A549 (cell line): ENCODE measurements around the gene NRIP2. TPM values are rescaled to one million over a fixed set of nuclear protein-coding genes. Genes with fewer than 3 reads are reported as not detected.

ENCODE experiments used
- ATAC-seq, 2 experiments: fragments of 200-7000 bp in 1 of 2; fragments of >200 bp in 1 of 2; cut with Nextera tagmentation in 1 of 2; cut with Tn5 transposase in 1 of 2; 3 replicates each; pipeline versions ENCODE4 v1.8.0 to v1.9.1; 2018 to 2020; ENCODE audit warnings: mild to moderate bottlenecking in 1 of 2, moderate library complexity in 1 of 2
- CTCF ChIA-PET: fragments of 300-600 bp; sonication (Branson Sonifier 250); formaldehyde crosslinking; extraction: SDS; loops from one replicate; lab custom pipeline; 2021; ENCODE audit warnings: antibody characterized with exemption, inconsistent platforms; lab: Yijun Ruan, JAX
- POLR2A ChIA-PET: fragments of 350-600 bp; formaldehyde crosslinking; extraction: SDS; loops from one replicate; lab custom pipeline; 2021; ENCODE audit warnings: antibody characterized with exemption, inconsistent platforms; lab: Yijun Ruan, JAX
- DNase-seq, 2 experiments: peaks; one replicate each; pipeline versions ENCODE4 v3.0.0 to v3.0.0-alpha.2; 2011 to 2016; ENCODE audit warnings: low read depth in 1 of 2, low spot score in 1 of 2
- FAIRE-seq: peaks from 2 replicates; lab custom pipeline; 2011; peaks lifted over from hg19 to GRCh38; lab: Jason Lieb, UNC
- H3K27ac ChIP-seq, 2 experiments: fragments of >200 bp; sonication (Bioruptor Twin); formaldehyde crosslinking; 3 replicates each; pipeline ENCODE4 v1.5.1; 2016 to 2017
- H3K4me1 ChIP-seq: fragments of >200 bp; sonication (Bioruptor Twin); formaldehyde crosslinking; 3 replicates; pipeline ENCODE4 v1.6.1; 2016
- H3K4me2 ChIP-seq: fragments of >200 bp; sonication (Bioruptor Twin); formaldehyde crosslinking; 3 replicates; pipeline ENCODE4 v1.6.1; 2016
- H3K4me3 ChIP-seq: fragments of >200 bp; sonication (Bioruptor Twin); formaldehyde crosslinking; 3 replicates; pipeline ENCODE4 v1.5.1; 2016
- H3K9me3 ChIP-seq: fragments of >200 bp; sonication (Bioruptor Twin); formaldehyde crosslinking; 3 replicates; pipeline ENCODE4 v1.6.1; 2016
- BHLHE40 ChIP-seq: IDR thresholded peaks from 2 replicates; pipeline ENCODE4 v1.6.1; 2012; ENCODE audit warnings: low read depth, low read length, inconsistent platforms
- CBX8 ChIP-seq: fragments of 200-600 bp; sonication (generic); IDR thresholded peaks from 2 replicates; pipeline ENCODE4 v1.6.1; 2016
- CEBPB ChIP-seq, 2 experiments: fragments of >200 bp in 1 of 2; sonication (Bioruptor Twin) in 1 of 2; formaldehyde crosslinking in 1 of 2; IDR thresholded peaks; 2 replicates each; pipeline ENCODE4 v1.6.1; 2012 to 2016
- CHD4 ChIP-seq: fragments of 200-600 bp; sonication (generic); IDR thresholded peaks from 2 replicates; pipeline ENCODE4 v1.6.1; 2016; ENCODE audit warnings: antibody characterized with exemption, mild to moderate bottlenecking, borderline replicate concordance
- EHMT2 ChIP-seq: fragments of 200-600 bp; sonication (generic); IDR thresholded peaks from 2 replicates; pipeline ENCODE4 v1.6.1; 2016; ENCODE audit warnings: antibody characterized with exemption, low read depth, mild to moderate bottlenecking, moderate library complexity
- ESRRA ChIP-seq: fragments of 150-350 bp; IDR thresholded peaks from 2 replicates; pipeline ENCODE4 v1.6.1; 2014; ENCODE audit warnings: mild to moderate bottlenecking, low read length, borderline replicate concordance
- FOSL2 ChIP-seq, 2 experiments: fragments of 450-650 bp in 1 of 2; fragments of >200 bp in 1 of 2; sonication (Bioruptor Twin) in 1 of 2; formaldehyde crosslinking; IDR thresholded peaks; 2 replicates each; pipeline versions ENCODE4 v1.5.0 to v1.6.1; 2016 to 2020; ENCODE audit warnings: mild to moderate bottlenecking in 1 of 2, moderate library complexity in 1 of 2
- FOXS1 ChIP-seq: fragments of 250-450 bp; sonication (Bioruptor Pico); IDR thresholded peaks from 2 replicates; pipeline ENCODE4 v1.5.0; 2020; ENCODE audit warnings: mild to moderate bottlenecking, moderate library complexity
- HDAC2 ChIP-seq: fragments of 200-600 bp; sonication (generic); IDR thresholded peaks from 2 replicates; pipeline ENCODE4 v1.6.1; 2016
- HOXB13 ChIP-seq: fragments of 250-450 bp; sonication (Bioruptor Pico); IDR thresholded peaks from 2 replicates; pipeline ENCODE4 v1.5.0; 2020; ENCODE audit warnings: low read depth, mild to moderate bottlenecking, moderate library complexity
- HOXB5 ChIP-seq: fragments of 250-450 bp; sonication (Bioruptor Pico); IDR thresholded peaks from 2 replicates; pipeline ENCODE4 v1.5.0; 2020; ENCODE audit warnings: mild to moderate bottlenecking, moderate library complexity
- JUN ChIP-seq, 2 experiments: fragments of >200 bp; sonication (Bioruptor Twin); formaldehyde crosslinking; IDR thresholded peaks; 2 replicates in 1 of 2; 3 replicates in 1 of 2; pipeline ENCODE4 v1.6.1; 2016 to 2017
- KDM5A ChIP-seq: fragments of 200-600 bp; sonication (generic); IDR thresholded peaks from 2 replicates; pipeline ENCODE4 v1.6.1; 2016; ENCODE audit warnings: antibody characterized with exemption, mild to moderate bottlenecking
- MAZ ChIP-seq: fragments of 150-350 bp; IDR thresholded peaks from 2 replicates; pipeline ENCODE4 v1.6.1; 2014; ENCODE audit warnings: antibody characterized with exemption, low read depth, low read length, borderline replicate concordance
- NFE2L2 ChIP-seq: fragments of 150-350 bp; conservative IDR thresholded peaks from 2 replicates; pipeline ENCODE4 v1.6.1; 2014; ENCODE audit warnings: low read length
- POLR2A ChIP-seq: IDR thresholded peaks from 2 replicates; pipeline ENCODE4 v1.6.1; 2012; ENCODE audit warnings: mild to moderate bottlenecking, low read length
- POLR2AphosphoS2 ChIP-seq: conservative IDR thresholded peaks from 2 replicates; pipeline ENCODE4 v1.6.1; 2012; ENCODE audit warnings: low read length, improper control_type of control experiment, inconsistent platforms
- RARB ChIP-seq: fragments of 250-450 bp; sonication (Bioruptor Pico); IDR thresholded peaks from 2 replicates; pipeline ENCODE4 v1.8.0; 2021; ENCODE audit warnings: mild to moderate bottlenecking, moderate library complexity
- RCOR1 ChIP-seq: fragments of 150-350 bp; IDR thresholded peaks from 2 replicates; pipeline ENCODE4 v1.6.1; 2014; ENCODE audit warnings: antibody characterized with exemption, low read length, low read depth
- SMC3 ChIP-seq: fragments of >200 bp; sonication (Bioruptor Twin); formaldehyde crosslinking; IDR thresholded peaks from 3 replicates; pipeline ENCODE4 v1.6.1; 2018; ENCODE audit warnings: inconsistent platforms
- WGBS: methylation state at CpG from one replicate; pipeline ENCODE4 v1.1.6; 2017; ENCODE audit errors: missing lambda C conversion rate; 5-methylcytosine and 5-hydroxymethylcytosine counted together
- polyA plus RNA-seq, 4 experiments: library from polyadenylated mRNA; depleted of rRNA in 3 of 4; stranded (reverse); fragments of >200 nt; fragmentation: RNase III in 1 of 4; extraction: RNeasy Plus Mini Kit Qiagen cat#74134 plus additional on column Dnase treatment in 1 of 4; gene quantifications; 2 replicates in 3 of 4; 3 replicates in 1 of 4; pipeline ENCODE4 v1.2.3, GENCODE V29; 2011 to 2017
- TF ChIP-seq, protein P1 (sequence below): fragments of >200 bp; sonication (Bioruptor Twin); formaldehyde crosslinking; IDR thresholded peaks from 3 replicates; pipeline ENCODE4 v1.6.1; 2016
- TF ChIP-seq, protein P2 (sequence below): IDR thresholded peaks from 2 replicates; pipeline ENCODE4 v1.6.1; 2012; ENCODE audit warnings: low read depth, borderline replicate concordance
- TF ChIP-seq, protein P3 (sequence below): fragments of 200-600 bp; sonication (generic); IDR thresholded peaks from 2 replicates; pipeline ENCODE4 v1.6.1; 2016; ENCODE audit warnings: antibody characterized with exemption, mild to moderate bottlenecking, moderate library complexity

The NRIP2 gene
- polyA plus RNA-seq, 2 of the 4 experiments (the other 2 are of a cell fraction), result not detected

DNA sequence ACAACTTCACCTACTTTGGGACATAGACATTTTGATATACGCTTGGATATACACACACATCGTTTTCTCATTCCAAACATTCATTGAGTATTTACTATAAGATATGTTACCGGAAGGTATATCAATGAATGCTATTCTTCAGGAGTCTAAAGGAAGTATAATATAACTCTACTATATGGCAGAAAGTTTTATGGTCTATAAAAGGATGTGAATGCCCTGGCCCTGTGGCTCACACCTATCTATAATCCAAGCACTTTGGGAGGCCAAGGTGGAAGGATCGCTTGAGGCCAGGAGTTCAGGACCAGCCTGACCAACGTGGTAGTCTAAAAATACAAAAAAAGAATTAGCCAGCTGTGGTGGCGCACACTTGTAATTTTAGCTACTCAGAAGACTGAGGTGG lies 5.6 kb downstream of the NRIP2 start:
- Histone ChIP-seq H3K4me3 (no peak overlapping the region), H3K4me2 (no peak overlapping the region), H3K9me3 (no peaks in the 10 kb centered on the region), H3K27ac (no peak overlapping the region), H3K4me1 (no peaks in the 10 kb centered on the region)
- ChIA-PET POLR2A (no interaction called here), CTCF (no interaction called here)
- DNase-seq, result no peak
- no peak for FAIRE-seq
- TF ChIP-seq POLR2AphosphoS2 (no peak), SMC3 (no peak), RARB (CRISPR knock-in tag) (no peak)
- TF ChIP-seq, protein P1, sequence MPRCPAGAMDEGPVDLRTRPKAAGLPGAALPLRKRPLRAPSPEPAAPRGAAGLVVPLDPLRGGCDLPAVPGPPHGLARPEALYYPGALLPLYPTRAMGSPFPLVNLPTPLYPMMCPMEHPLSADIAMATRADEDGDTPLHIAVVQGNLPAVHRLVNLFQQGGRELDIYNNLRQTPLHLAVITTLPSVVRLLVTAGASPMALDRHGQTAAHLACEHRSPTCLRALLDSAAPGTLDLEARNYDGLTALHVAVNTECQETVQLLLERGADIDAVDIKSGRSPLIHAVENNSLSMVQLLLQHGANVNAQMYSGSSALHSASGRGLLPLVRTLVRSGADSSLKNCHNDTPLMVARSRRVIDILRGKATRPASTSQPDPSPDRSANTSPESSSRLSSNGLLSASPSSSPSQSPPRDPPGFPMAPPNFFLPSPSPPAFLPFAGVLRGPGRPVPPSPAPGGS, result no peak
- WGBS, result 93% methylated on average over 6 of the region's 6 CpGs
- no peak for ATAC-seq

DNA sequence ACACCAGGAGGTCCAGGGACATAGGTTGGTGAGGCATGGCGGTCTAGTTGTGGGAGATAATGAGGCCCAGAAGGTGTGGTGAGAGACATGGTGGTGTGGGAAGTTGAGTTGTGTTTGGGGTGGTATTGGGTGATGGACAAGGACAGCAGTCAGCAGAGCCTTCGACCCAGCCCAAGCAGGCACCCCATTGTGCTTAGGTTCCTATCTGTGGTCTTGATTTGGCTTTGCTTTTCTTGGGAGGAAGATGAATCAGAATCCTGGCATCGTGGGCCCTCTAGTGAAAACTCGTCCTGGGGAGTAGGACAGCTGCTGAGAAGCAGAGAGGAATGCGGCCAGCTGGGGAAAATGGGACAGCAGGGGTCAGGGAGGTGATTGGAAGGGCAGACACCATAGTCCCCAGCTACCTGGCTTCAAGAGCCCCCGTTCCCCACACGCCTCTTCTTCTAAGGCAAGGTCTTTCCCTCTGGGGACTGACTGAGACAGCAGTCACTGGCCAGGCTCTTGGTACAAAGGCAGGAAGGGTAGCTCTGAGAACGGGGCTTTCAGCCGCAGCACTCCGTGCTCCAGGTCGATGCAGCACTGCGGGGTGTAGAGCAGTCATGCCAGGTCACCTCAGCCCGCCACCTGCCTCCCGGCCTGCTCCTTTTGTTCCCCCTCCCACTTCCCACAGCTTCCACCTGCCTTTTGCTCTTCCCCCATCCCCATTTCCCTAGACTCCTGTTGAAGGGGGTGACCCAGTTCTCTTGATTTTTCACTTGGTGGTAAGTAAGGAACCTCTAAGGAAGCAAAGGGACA lies 7.9 kb downstream of the NRIP2 start:
- WGBS, result 84% methylated on average over 14 of the region's 14 CpGs
- FAIRE-seq, result no peak
- CTCF ChIA-PET, result interaction anchor here (0.7 to 1.2 kb wide), 2 partner anchors 18 to 108 kb away, joined by 3 read pairs; no protein-coding TSS in a partner anchor
- TF ChIP-seq CBX8 (no peak), FOXS1 (CRISPR knock-in tag) (no peak), SMC3 (no peak), ESRRA (no peak), POLR2A (no peak), HOXB13 (CRISPR knock-in tag) (no peak), BHLHE40 (no peak), MAZ (no peak), KDM5A (no peak), EHMT2 (no peak)
- TF ChIP-seq, protein P2, sequence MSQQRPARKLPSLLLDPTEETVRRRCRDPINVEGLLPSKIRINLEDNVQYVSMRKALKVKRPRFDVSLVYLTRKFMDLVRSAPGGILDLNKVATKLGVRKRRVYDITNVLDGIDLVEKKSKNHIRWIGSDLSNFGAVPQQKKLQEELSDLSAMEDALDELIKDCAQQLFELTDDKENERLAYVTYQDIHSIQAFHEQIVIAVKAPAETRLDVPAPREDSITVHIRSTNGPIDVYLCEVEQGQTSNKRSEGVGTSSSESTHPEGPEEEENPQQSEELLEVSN, result no peak
- no peaks in the 10 kb centered on the region for H3K9me3 ChIP-seq
- no peaks in the 10 kb centered on the region for H3K4me1 ChIP-seq
- no peak for DNase-seq
- POLR2A ChIA-PET, result no interaction called here
- H3K27ac ChIP-seq, result no peak overlapping the region
- ATAC-seq, result no peak
- H3K4me2 ChIP-seq, result no peak overlapping the region
- H3K4me3 ChIP-seq, result no peak overlapping the region

DNA sequence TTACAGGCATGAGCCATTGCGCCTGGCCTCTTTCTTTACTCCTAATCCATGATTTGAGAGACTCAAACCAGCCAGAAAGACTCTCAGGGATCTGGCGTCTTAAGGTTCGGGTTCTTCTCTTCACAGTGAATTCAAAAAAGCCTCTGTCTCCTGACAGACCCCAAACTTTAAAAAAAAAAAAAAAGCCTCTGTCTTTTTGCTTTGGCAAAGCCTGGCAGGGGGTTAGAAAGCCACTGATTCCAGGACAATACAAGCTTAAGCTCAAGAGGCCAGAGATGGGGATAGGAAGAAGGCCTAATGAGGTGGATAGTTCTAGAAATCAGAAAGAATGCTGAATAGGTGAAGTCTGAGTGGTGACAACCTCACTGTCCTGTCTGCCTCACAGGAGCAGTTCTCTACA lies 8.8 kb downstream of the NRIP2 start:
- no peak overlapping the region for H3K4me2 ChIP-seq
- TF ChIP-seq ESRRA, result no peak
- no peak for TF ChIP-seq RCOR1
- no peak for TF ChIP-seq CHD4
- no peak for TF ChIP-seq NFE2L2
- TF ChIP-seq JUN (IDR thresholded peaks at IDR 0.05), result no peak
- TF ChIP-seq HOXB5, result no peak
- TF ChIP-seq CEBPB (IDR thresholded peaks at IDR 0.05), result no peak
- no peak for TF ChIP-seq FOSL2 (IDR thresholded peaks at IDR 0.05)
- TF ChIP-seq FOSL2 (CRISPR knock-in tag; IDR thresholded peaks at IDR 0.05), result no peak
- no peak for TF ChIP-seq HDAC2
- TF ChIP-seq, protein P3, sequence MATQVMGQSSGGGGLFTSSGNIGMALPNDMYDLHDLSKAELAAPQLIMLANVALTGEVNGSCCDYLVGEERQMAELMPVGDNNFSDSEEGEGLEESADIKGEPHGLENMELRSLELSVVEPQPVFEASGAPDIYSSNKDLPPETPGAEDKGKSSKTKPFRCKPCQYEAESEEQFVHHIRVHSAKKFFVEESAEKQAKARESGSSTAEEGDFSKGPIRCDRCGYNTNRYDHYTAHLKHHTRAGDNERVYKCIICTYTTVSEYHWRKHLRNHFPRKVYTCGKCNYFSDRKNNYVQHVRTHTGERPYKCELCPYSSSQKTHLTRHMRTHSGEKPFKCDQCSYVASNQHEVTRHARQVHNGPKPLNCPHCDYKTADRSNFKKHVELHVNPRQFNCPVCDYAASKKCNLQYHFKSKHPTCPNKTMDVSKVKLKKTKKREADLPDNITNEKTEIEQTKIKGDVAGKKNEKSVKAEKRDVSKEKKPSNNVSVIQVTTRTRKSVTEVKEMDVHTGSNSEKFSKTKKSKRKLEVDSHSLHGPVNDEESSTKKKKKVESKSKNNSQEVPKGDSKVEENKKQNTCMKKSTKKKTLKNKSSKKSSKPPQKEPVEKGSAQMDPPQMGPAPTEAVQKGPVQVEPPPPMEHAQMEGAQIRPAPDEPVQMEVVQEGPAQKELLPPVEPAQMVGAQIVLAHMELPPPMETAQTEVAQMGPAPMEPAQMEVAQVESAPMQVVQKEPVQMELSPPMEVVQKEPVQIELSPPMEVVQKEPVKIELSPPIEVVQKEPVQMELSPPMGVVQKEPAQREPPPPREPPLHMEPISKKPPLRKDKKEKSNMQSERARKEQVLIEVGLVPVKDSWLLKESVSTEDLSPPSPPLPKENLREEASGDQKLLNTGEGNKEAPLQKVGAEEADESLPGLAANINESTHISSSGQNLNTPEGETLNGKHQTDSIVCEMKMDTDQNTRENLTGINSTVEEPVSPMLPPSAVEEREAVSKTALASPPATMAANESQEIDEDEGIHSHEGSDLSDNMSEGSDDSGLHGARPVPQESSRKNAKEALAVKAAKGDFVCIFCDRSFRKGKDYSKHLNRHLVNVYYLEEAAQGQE, result no peak
- 88% methylated on average over 3 of the region's 3 CpGs for WGBS
- FAIRE-seq, result no peak
- no peak for DNase-seq
- no peak overlapping the region for H3K4me3 ChIP-seq
- H3K27ac ChIP-seq, result no peak overlapping the region
- ATAC-seq, result no peak
- no peaks in the 10 kb centered on the region for H3K4me1 ChIP-seq
- ChIA-PET POLR2A (no interaction called here), CTCF (interaction anchor here (1.1 kb wide), 1 partner anchor 10 kb away, joined by 3 read pairs; no protein-coding TSS in a partner anchor)
- no peaks in the 10 kb centered on the region for H3K9me3 ChIP-seq
